HepG2 (cell line): ENCODE measurements around the gene POLRMT. TPM values are rescaled to one million over a fixed set of nuclear protein-coding genes. Genes with fewer than 3 reads are reported as not detected.
A peak's percentile ranks its signal among the peaks of the same experiment; 100 is the strongest.

ENCODE experiments used
- FOSL2 ChIP-seq: sonication (generic); formaldehyde crosslinking; IDR thresholded peaks from 2 replicates; pipeline ENCODE4 v1.4.0; 2020; ENCODE audit warnings: missing genetic modification reagents
- HIVEP1 ChIP-seq: sonication (generic); formaldehyde crosslinking; IDR thresholded peaks from 2 replicates; pipeline ENCODE4 v1.4.0; 2020; ENCODE audit warnings: mild to moderate bottlenecking, missing genetic modification reagents
- MTA1 ChIP-seq: sonication (generic); formaldehyde crosslinking; IDR thresholded peaks from 2 replicates; pipeline ENCODE4 v1.4.0; 2020; ENCODE audit warnings: missing genetic modification reagents, mild to moderate bottlenecking, borderline replicate concordance
- MXD4 ChIP-seq: IDR thresholded peaks from 2 replicates; pipeline ENCODE4 v1.6.1; 2016; ENCODE audit warnings: mild to moderate bottlenecking, missing biosample characterization, missing genetic modification reagents
- MYC ChIP-seq: sonication (generic); formaldehyde crosslinking; IDR thresholded peaks from 2 replicates; pipeline ENCODE4 v1.9.0; 2021; ENCODE audit warnings: missing genetic modification reagents, borderline replicate concordance
- NONO ChIP-seq, 2 experiments: fragments of 450-650 bp in 1 of 2; sonication (generic) in 1 of 2; formaldehyde crosslinking in 1 of 2; IDR thresholded peaks in 1 of 2; conservative IDR thresholded peaks in 1 of 2; 2 replicates each; pipeline versions ENCODE4 v1.6.1 to v1.8.0; 2017 to 2022; ENCODE audit warnings: mild to moderate bottlenecking in 1 of 2, missing genetic modification reagents in 1 of 2, moderate library complexity in 1 of 2
- NRL ChIP-seq: sonication (generic); formaldehyde crosslinking; IDR thresholded peaks from 2 replicates; pipeline ENCODE4 v1.5.0; 2020; ENCODE audit warnings: missing genetic modification reagents, mild to moderate bottlenecking, moderate library complexity, borderline replicate concordance
- POLR2AphosphoS2 ChIP-seq: IDR thresholded peaks from 2 replicates; pipeline ENCODE4 v1.6.1; 2011; ENCODE audit warnings: low read depth, low read length, improper control_type of control experiment
- PRDM15 ChIP-seq: sonication (generic); formaldehyde crosslinking; IDR thresholded peaks from 2 replicates; pipeline ENCODE4 v1.4.0; 2020; ENCODE audit warnings: missing genetic modification reagents
- SNAPC4 ChIP-seq: sonication (generic); formaldehyde crosslinking; IDR thresholded peaks from 2 replicates; pipeline ENCODE4 v1.4.0; 2020; ENCODE audit warnings: mild to moderate bottlenecking, missing genetic modification reagents
- SPEN ChIP-seq: sonication (generic); formaldehyde crosslinking; IDR thresholded peaks from 2 replicates; pipeline ENCODE4 v1.5.1; 2020; ENCODE audit warnings: low read depth, mild to moderate bottlenecking, missing genetic modification reagents
- TFDP2 ChIP-seq: sonication (generic); formaldehyde crosslinking; IDR thresholded peaks from 2 replicates; pipeline ENCODE4 v1.4.0; 2020; ENCODE audit warnings: missing genetic modification reagents
- THAP7 ChIP-seq: sonication (generic); formaldehyde crosslinking; IDR thresholded peaks from 2 replicates; pipeline ENCODE4 v1.8.1; 2023; ENCODE audit warnings: mild to moderate bottlenecking, missing genetic modification reagents
- ZKSCAN5 ChIP-seq: sonication (generic); formaldehyde crosslinking; IDR thresholded peaks from 2 replicates; pipeline ENCODE4 v1.5.1; 2020; ENCODE audit warnings: mild to moderate bottlenecking, missing genetic modification reagents
- ZNF224 ChIP-seq: sonication (generic); formaldehyde crosslinking; IDR thresholded peaks from 2 replicates; pipeline ENCODE4 v1.5.0; 2020; ENCODE audit warnings: mild to moderate bottlenecking, missing genetic modification reagents
- ZNF709 ChIP-seq: sonication (generic); formaldehyde crosslinking; IDR thresholded peaks from 2 replicates; pipeline ENCODE4 v1.5.0; 2020; ENCODE audit warnings: mild to moderate bottlenecking, missing genetic modification reagents
- ZNF766 ChIP-seq: sonication (generic); formaldehyde crosslinking; IDR thresholded peaks from 2 replicates; pipeline ENCODE4 v1.5.0; 2020; ENCODE audit warnings: missing genetic modification reagents, borderline replicate concordance
- polyA plus RNA-seq, 8 experiments: library from polyadenylated mRNA; depleted of rRNA in 3 of 8; stranded (reverse) in 7 of 8; unstranded in 1 of 8; fragments of >200 nt; fragmentation: Illumina TruSeq in 4 of 8; extraction: Trizol in 4 of 8; gene quantifications; 2 replicates each; pipeline versions ENCODE4 v1.2.1 to v1.2.3, GENCODE V29; 2011 to 2016; ENCODE audit warnings: low read depth in 4 of 8, missing spikeins in 1 of 8, mixed read lengths in 1 of 8; ENCODE audit not compliant: insufficient read depth in 1 of 8
- total RNA-seq, 5 experiments: library from RNA; depleted of rRNA; stranded (reverse); fragments of >200 nt; fragmentation: Illumina TruSeq; extraction: Trizol; gene quantifications; 2 replicates each; pipeline ENCODE4 v1.2.3, GENCODE V29; 2016; ENCODE audit warnings: low read depth in 1 of 5

Gene POLRMT
- total and polyA plus RNA-seq, 2 of the 13 experiments (the other 11 are each of a cell fraction or from before 2014, with no cell fraction given): 78.0 to 101 TPM

GRCh38 chr19:632579-633067 is 714 bp downstream of the POLRMT start (continued):
- TF ChIP-seq TFDP2 (CRISPR knock-in tag): peak; percentile 5; the same call in 1 of the 2 replicates
- peak; percentile 4; the same call in 1 of the 2 replicates for TF ChIP-seq FOSL2 (CRISPR knock-in tag)
- no peak for TF ChIP-seq THAP7 (CRISPR knock-in tag)
- no peak for TF ChIP-seq ZKSCAN5 (CRISPR knock-in tag)
- peak; percentile 59; the same call in 1 of the 2 replicates for TF ChIP-seq MYC
- TF ChIP-seq ZNF224 (CRISPR knock-in tag): 0 out of 2 replicates have a peak, but pooled peaks have one; percentile 16
- TF ChIP-seq MXD4 (CRISPR knock-in tag): 0 out of 2 replicates have a peak, but pooled peaks have one; percentile 43
- no peak for TF ChIP-seq SNAPC4
- peak; percentile 39; the same call in 1 of the 2 replicates for TF ChIP-seq HIVEP1 (CRISPR knock-in tag)
- peak; percentile 5; the same call in 1 of the 2 replicates for TF ChIP-seq NRL (CRISPR knock-in tag)
- TF ChIP-seq NONO (IDR thresholded peaks at IDR 0.05): no peak
- TF ChIP-seq NONO (CRISPR knock-in tag; conservative IDR thresholded peaks at IDR 0.05): peak; percentile 65; the same call in 1 of the 2 replicates
- 0 out of 2 replicates have a peak, but pooled peaks have one; percentile 20 for TF ChIP-seq PRDM15 (CRISPR knock-in tag)
- 0 out of 2 replicates have a peak, but pooled peaks have one; percentile 10 for TF ChIP-seq ZNF709 (CRISPR knock-in tag)
- TF ChIP-seq SPEN (CRISPR knock-in tag): 0 out of 2 replicates have a peak, but pooled peaks have one; percentile 28
- 0 out of 2 replicates have a peak, but pooled peaks have one; percentile 14 for TF ChIP-seq ZNF766 (CRISPR knock-in tag)
- TF ChIP-seq MTA1: peak; percentile 33; the same call in 1 of the 2 replicates
- TF ChIP-seq POLR2AphosphoS2: no peak
